MM.1S (cell line): Measurements from ENCODE around the gene GRIK4.

ENCODE experiments used
- EZH2 ChIP-seq: fragments of 300-600 bp; sonication (generic); optimal IDR thresholded peaks from 2 replicates; pipeline ENCODE3; 2017; ENCODE audit warnings: low read depth, mild to moderate bottlenecking, antibody characterized with exemption, low read length, mixed read lengths
- EZH2phosphoT487 ChIP-seq: fragments of 300-600 bp; sonication (generic); IDR thresholded peaks from 2 replicates; pipeline ENCODE4 v1.6.1; 2018; ENCODE audit warnings: antibody characterized with exemption, low read length
- TF ChIP-seq, protein P1 (sequence below): fragments of 300-600 bp; sonication (generic); IDR thresholded peaks from 2 replicates; pipeline ENCODE4 v1.5.1; 2016; ENCODE audit warnings: antibody characterized with exemption, low read length, mixed read lengths

DNA sequence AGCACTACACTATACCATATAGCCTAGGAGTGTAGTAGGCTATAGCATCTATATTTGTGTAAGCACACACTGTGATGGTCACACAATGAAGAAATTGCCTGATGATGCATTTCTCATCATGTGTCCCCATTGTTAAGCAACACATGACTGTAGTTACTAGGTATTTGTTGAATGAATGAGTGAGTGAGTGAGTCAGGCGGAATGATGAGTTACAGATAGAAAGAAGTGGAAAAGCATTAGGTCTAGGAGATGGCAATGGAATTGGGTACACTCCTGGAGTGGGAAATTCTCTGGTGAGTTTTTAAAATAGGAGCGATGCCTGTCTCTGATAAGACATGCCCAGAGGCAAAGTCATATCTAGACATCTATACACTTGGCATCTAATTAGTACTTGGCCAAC is 351.8 kb downstream of the GRIK4 start:
- TF ChIP-seq, protein P1, sequence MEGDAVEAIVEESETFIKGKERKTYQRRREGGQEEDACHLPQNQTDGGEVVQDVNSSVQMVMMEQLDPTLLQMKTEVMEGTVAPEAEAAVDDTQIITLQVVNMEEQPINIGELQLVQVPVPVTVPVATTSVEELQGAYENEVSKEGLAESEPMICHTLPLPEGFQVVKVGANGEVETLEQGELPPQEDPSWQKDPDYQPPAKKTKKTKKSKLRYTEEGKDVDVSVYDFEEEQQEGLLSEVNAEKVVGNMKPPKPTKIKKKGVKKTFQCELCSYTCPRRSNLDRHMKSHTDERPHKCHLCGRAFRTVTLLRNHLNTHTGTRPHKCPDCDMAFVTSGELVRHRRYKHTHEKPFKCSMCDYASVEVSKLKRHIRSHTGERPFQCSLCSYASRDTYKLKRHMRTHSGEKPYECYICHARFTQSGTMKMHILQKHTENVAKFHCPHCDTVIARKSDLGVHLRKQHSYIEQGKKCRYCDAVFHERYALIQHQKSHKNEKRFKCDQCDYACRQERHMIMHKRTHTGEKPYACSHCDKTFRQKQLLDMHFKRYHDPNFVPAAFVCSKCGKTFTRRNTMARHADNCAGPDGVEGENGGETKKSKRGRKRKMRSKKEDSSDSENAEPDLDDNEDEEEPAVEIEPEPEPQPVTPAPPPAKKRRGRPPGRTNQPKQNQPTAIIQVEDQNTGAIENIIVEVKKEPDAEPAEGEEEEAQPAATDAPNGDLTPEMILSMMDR, result no peak
- TF ChIP-seq EZH2phosphoT487, result no peak
- TF ChIP-seq EZH2, result no peak
